CD4-positive, alpha-beta T cell treated with Interleukin-15 for 1 hour (primary cell): ENCODE data around the gene AGFG2.
"Not testable (repeated sequence)": the region's sequence is repeated elsewhere in the genome, so short reads cannot be mapped to it uniquely, and the experiment has no call there.

Experiments used
- DNase-seq: peaks from one replicate; pipeline ENCODE4 v3.0.0-alpha.2; 2020

AGFG2 gene

DNA sequence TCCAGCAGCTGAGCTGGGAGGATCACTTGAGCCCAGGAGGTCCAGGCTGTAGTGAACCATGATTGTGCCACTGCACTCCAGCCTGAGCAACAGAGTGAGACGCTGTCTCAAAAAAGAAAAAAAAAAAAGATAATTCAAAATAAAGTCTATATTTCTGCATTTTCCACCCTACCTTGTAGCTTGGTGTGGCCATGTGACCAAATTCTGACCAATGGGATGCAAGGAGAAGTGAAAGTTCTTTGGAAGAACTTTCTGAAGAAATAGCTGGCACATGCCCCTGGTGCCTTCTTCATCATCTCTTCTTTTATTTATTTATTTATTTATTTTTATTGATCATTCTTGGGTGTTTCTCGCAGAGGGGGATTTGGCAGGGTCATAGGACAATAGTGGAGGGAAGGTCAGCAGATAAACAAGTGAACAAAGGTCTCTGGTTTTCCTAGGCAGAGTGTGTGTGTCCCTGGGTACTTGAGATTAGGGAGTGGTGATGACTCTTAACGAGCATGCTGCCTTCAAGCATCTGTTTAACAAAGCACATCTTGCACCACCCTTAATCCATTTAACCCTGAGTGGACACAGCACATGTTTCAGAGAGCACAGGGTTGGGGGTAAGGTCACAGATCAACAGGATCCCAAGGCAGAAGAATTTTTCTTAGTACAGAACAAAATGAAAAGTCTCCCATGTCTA is 17.0 kb upstream of the AGFG2 start:
- not testable (repeated sequence) for DNase-seq

DNA sequence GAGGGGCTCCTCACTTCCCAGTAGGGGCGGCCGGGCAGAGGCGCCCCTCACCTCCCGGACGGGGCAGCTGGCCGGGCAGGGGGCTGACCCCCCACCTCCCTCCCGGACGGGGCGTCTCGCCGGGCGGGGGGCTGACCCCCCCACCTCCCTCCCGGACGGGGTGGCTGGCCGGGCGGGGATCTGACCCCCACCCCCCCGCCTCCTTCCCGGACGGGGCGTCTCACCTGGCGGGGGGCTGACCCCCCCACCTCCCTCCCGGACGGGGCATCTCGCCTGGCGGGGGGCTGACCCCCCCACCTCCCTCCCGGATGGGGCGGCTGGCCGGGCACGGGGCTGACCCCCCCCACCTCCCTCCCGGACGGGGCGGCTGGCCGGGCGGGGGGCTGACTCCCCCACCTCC is 15.8 kb upstream of the AGFG2 start:
- not testable (repeated sequence) for DNase-seq

DNA sequence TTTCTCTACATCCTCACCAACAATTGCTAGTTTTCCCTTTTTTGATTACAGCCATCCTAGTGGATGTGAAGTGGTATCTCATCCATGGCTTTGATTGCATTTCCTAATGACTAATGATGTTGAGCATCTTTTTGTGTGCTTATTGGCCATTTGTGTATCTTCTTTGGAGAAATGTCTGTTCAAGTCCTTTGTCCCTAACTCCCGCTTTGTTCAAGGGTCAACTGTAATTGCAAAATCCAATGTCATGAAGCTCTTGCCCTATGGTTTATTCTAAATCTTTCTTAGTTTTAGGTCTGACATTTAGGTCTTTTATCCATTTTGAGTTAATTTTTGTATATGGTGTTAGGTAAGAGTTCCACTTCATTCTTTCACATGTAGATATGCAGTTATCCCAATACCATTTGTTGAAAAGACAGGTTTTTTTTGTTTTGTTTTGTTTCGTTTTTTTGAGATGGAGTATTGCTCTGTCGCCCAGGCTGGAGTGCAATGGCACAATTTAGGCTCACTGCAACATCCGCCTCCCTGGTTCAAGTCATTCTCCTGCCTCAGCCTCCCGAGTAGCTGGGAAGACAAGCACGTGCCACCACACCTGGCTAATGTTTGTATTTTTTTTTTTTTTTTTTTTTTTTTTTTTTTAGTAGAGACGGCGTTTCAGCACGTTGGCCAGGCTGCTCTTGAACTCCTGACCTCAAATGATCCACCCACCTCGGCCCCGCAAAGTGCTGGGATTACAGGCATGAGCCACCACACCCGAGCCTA is 10.7 kb upstream of the AGFG2 start:
- not testable (repeated sequence) for DNase-seq

DNA sequence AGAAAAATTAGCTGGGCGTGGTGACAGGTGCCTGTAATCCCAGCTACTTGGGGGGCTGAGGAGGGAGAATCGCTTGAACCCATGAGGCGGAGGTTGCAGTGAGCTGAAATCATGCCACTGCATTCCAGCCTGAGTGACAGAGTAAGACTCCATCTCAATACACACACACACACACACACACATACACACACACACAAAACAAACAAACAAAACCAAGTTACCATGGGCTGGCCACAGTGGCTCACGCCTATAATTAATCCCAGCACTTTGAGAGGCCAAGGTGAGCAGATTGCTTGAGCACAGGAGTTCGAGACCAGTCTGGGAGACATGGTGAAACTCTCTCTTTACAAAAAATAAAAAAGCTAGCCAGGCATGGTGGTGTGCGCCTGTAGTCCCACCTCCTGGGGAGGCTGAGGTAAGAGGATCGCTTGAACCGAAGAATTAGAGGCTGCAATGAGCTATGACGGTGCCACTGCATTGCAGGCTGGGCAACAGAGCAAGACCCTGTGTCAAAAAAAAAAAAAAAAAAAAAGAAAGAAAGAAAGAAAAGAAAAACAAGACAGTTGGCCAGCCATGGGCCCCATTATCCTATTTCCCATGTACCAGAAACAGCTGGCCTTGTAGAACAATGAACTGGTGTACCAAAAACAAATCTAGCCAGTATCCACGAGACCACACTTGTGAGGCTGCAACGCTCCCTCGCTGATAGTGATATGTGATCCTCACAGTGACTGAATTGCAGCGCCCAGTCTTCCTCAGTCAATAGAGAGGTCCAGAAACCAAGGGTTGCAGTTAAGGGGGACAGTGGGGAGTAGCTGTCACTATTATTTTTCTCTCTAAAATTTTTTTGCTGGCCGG is 6.6 kb upstream of the AGFG2 start:
- no peak for DNase-seq

DNA sequence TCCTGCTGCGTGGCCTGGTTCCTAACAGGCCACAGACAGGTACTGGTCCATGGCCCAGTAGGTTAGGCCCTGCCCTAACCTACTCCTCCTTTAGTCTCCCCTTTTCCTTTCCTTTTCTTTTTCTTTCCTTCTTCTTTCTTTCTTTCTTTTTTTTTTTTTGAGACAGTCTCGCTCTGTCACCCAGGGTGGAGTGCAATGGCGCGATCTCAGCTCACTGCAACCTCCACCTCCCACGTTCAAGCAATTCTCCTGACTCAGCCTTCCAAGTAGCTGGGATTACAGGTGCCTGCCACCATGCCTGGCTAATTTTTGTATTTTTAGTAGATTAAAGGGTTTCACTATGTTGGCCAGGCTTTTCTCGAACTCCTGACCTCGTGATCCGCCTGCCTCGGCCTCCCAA is 3.0 kb upstream of the AGFG2 start:
- DNase-seq, result not testable (repeated sequence)

DNA sequence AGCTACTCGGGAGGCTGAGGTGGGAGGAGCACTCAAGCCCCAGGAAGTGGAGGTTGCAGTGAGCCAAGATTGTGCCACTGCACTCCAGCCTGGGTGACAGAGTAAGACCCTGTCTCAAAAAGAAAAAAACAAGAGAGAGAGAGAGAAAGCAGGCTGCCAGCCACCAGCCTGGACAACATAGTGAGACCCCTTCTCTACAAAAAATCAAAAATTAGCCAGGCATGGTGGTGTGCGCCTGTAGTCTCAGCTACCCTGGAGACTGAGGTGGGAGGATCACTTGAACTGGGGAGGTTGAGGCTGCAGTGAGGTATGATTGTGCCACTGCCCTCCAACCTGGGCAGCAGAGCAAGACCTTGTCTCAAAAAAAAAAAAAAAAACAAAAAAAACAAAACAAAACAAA is 2.3 kb upstream of the AGFG2 start:
- DNase-seq, result not testable (repeated sequence)

DNA sequence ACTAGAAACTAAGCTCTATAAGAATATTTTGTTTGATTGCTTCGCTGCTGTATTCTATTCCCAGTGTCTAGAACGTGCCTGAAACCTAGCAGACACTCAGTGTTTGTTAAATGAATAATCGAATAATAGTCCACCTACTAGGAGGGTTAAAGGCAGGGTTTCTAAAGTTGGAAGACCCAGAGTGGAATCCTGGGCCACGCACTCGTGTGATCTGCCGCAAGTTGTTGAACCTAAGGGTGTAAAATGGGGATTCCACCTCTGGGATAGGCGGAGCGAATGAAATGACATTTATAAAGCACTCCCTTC is 702 bp upstream of the AGFG2 start:
- no peak for DNase-seq

DNA sequence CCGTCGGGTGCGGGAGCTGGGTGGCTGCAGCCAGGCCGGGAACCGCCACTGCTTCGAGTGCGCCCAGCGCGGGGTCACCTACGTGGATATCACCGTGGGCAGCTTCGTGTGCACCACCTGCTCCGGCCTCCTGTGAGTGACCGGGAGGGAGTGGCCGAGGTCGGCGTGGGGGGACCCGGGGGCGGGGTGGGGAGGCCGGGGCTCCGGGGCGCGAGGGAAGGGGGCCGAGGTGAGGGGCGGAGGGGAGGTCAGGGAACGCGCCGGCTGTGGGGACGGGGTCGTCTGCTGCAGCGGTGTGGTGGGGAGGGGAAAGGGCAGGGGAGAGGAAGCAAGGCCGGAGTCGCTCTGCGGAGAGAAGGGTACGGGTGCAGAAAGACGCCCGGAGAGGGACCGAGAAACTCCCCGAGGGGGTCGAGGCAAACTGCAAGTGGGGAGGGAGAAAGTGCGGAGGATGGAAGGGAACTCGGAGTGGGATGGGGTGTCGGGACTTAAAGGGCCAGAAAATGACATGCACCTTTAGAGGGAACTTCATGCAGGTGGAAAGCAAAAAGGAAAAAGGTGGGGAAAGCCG is 518 bp downstream of the AGFG2 start:
- DNase-seq, result no peak

DNA sequence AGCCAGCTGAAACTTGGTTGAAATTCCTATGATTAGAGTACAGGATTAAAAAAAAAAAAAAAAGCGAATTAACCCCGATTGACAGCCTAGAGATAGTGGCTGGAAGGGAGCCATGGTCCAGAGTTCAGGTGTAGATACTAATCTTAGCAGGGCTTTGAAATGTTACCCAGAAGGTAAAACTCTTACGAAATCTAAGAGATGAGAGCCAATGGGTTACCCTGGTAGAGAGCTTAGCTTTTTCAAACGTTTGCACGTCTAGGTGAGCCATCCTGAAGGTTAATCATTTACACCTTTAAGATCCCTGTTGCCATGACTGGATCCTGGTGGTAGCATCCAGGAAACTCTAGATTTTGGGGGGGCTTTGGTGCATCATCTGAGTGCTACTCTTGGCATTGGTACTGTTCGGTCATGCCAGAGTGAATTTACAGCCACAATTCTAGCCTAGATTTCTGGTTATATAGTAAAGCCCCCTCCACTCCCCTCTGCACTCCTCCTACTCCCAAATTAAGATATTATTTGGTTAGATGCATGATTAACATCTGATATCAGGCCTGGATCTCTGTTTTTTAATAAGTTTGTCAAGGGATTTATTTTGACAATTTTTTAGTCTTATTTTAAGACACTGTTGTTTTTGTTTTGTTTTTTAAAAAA is 1.2 kb downstream of the AGFG2 start:
- no peak for DNase-seq

DNA sequence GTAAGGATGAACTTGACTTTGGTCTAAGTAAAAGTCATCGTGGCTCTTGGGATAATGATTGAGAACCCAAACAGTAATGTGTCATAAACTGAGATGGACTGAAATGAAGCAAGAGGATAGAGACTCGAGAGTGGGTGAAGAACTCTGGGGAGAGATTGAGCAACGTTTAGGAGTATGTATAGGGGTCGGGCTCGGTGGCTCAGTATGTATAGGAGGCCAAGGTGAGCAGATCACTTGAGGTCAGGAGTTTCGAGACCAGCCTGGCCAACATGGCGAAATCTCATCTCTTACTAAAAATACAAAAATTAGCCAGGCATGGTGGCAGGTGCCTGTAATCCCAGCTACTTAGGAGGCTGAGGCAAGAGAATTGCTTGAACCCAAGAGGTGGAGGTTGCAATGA is 2.3 kb downstream of the AGFG2 start:
- DNase-seq, result not testable (repeated sequence)

DNA sequence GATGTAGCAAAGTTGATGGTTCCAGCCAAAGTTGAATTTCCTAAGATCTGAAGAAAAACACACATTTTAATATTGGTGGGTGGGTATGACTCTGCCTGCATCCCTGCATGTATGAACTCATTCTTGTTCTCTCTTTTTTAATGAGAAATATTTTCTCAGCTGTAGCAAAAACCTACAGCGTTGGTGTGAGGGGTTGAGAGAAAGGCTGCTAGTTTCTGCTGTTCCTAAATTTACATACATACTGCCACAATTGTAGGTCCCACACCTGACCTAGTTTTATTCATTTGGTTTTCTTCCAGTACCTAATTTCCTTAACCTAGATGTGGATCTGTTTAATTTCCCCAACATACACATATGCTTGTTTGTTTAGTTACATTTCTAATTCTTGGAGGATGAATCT is 4.6 kb downstream of the AGFG2 start:
- DNase-seq, result no peak

DNA sequence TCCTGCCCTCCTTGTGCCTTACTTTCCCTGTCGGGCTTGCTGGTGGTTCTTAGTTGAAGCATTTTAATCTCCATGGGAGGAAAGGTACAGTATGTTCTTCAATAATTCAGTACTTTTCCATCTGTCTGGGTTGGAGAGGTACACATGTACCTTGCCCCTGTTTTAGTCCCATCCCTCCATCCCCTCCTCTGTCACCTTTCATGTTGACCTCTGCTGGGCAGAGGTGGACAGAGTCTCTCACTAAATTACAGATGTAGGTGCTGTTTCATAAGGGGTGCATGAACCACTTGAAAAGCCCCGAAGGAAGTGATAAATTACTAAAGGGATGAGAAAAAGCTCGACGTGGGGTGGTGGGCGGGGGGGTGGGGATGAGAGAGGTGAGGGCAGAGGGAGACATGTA is 5.4 kb downstream of the AGFG2 start:
- DNase-seq, result no peak

DNA sequence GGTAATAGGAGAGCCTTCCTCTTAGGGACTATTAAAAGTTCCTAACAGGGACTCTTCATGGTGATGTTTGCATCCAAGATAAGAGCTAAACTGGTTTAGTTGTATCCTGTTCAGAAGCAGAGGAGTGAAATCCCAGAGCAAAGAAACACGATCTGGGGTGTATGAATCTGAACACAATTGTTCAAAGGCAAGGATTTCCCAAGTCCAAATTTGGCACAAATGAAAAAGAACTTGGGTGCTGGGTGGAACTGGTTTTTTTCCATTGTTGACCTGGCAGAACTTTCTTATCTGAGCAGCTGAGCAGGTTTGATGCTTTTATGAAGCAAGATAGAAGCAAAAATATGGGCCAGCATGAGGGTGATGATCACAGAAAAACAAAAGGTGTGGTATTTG is 6.0 kb downstream of the AGFG2 start:
- no peak for DNase-seq

DNA sequence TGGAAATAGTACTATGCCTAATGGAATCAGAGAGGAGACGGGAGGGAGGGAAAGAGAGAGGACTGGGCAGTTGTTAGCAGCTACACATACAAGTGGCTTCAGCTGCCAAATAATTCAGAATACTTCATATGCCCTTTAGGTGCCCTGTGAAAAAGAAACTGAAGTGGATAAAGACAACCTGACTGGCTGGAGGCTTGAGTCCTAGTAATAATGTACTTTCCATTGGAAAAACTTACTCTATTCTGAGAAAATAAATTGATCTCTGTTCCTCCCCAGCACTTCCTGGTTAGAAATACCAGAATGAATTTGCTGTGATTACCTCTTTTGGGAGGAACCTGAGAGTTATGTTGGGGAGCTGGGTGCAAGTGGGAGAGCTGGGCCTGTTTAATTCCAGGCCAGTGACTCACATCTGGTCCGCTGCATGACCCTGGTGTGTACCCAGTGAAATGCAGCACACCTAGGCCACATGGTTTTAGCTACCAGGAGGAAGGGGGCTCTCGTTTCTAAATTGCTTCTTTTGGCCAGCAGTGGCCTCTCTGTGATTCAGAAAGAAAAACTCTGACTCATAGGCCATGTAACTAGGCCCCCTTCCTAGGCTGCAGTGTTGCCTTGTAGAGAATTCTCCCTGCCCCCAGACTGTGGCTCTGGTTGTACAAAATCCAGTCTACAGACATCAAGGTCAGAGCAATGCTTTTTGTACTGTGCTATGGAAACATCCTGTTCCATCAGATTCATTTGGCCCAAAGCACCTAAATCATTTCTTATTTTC is 6.5 kb downstream of the AGFG2 start:
- no peak for DNase-seq

DNA sequence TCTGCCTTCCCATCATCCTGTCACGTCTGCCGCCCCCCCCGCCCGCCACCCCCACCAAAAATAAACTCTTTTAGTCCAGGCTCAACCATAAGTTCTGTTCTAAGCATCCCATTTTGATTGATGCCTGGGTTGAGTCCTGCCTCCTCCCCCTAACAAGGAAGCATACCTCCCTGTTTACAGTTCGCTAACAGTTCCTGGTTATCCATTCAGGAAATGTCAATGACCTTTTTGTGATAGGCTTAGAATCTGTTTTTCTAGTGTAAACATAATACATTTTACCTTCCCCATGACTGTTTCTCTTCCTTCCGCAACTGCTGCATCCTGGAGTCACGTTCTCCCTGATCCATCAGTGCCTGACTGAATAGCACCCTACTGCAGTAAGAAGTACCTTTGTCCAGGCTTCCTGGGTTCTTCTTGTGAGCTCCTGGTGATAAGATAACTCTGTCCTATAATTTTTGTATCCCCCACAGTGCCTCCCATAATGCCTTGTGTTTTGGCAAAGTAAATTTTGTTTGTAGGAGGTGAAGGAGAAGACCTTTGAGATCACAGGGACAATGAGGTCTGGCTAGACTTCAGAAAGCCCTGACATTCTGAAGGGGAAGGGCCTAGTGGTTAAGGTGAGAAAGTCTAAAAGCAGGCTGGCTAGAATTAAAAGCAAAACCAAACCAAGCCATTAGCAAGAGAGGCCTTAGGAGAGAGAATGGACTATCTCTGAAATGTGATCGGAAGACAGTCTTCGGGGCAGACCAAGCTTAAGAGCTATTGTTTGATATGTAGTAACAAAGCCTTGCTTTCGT is 7.3 kb downstream of the AGFG2 start:
- no peak for DNase-seq

DNA sequence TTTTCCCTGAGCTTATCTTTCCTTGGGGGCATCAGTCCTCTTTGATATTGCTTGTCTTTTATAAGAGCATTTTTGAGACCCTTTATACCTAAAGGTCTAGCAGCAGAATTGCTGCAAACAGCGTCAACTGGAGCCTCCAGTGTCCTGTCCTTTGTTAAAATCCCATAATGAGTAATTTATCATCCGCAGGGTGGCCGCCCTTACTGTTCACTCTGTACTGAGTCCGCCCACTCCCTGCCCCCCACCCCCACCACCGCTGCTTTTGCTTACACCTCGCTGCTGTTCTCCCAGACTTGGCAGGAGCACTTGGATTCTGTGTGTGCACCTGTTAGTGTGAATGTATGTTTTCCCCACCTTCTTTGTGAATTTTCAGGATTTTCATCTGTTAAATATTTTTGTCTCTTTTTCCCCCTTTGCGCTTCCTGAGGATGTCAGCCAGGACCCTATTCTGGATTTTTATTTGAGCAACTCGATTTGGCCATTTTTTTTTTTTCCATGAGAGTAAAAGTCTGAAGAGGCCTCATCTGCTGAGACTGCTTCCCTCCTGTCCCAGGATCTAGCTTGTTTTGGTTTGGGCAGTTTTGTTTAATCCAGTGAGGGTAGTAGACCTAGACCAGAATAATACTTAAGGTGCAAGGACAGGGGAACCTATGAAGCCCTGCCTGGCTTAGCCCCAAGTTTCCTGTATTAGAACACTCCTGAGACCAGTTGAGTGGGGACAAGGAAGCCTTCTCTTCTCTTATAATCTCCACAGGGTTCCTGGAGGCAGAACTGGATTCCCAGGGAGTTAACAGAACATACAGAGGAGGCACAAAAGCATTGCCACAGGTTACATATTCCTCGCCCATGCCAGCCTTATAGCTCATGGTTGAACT is 8.2 kb downstream of the AGFG2 start:
- DNase-seq, result no peak

DNA sequence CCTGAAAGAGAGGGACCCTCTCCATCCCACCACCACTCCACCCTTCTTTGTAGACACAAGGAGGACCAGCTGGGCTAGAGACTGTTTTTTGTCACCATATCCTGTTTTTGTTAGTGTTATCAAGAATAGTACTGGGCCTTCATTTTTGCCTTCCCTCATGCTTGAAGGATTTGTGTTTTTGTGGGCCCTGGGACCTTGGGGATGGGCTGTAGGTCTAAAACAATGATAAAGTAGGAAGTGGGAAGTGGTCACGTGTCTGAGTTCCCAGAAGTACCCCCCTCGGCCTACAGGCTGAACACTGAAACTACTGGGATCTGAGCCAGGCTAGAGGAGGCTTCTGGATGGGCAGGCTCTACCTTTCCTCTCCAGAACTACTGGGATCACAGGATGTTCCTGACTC is 8.9 kb downstream of the AGFG2 start:
- DNase-seq, result no peak

DNA sequence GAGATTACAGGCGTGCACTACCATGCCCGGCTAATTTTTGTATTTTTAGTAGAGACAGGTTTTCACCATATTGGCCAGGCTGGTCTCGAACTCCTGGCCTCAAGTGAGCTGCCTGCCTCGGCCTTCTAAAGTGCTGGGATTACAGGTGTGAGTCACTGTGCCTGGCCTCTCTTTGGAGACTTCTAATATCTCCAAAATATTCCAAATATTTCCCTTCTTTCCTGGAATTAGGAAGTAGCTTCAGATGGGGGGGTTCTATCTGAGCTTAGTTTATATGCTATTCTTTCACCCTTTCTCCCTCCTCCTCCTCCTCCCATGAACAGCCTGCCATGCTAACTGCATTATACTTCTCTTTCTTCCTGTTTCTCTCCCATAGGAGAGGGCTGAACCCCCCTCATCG is 9.4 kb downstream of the AGFG2 start:
- not testable (repeated sequence) for DNase-seq

DNA sequence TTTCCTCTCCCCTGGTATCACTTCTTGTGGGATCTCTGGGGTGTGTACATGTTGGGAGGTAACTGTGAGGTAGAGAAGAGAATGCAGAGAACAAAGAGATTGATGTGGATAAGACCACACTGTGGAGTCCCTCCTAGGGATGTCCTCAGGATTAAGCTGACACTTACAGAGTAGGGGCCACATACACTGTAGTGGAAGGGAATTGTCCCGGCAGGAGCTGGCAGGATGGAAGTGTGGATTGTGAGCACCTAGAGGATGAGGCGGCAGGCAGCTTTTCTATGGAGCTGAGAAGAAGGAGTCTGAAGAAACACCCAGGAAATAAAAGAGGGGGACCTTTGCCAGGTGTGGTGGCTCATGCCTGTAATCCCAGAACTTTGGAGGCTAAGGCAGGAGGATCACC is 13.5 kb downstream of the AGFG2 start:
- no peak for DNase-seq

DNA sequence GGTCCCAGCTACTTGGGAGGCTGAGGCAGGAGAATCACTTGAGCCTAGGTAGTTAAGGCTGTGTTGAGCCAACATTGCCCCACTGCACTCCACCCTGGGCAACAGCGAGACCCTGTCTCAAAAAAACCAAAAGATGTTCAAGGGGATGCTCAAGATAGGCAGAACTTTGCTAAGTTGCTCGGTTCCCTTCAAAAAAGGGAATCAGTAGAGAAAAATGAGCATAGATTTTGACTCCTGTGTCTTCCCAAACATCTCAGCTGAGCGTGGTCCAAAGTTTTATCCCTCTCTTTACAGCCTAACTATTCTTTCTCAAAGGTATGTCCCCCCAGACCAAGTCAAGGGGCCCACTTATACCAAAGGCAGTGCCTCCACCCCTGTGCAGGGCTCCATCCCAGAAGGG is 14.0 kb downstream of the AGFG2 start:
- DNase-seq, result no peak
